ENCODE data around the gene SPATA20. TPM values are rescaled to one million over a fixed set of nuclear protein-coding genes. Genes with fewer than 3 reads are reported as not detected.
A peak's percentile ranks its signal among the peaks of the same experiment; 100 is the strongest.

SPATA20 gene
- total RNA-seq, 1 donor from 2014 or later, result 84.1 TPM

DNA sequence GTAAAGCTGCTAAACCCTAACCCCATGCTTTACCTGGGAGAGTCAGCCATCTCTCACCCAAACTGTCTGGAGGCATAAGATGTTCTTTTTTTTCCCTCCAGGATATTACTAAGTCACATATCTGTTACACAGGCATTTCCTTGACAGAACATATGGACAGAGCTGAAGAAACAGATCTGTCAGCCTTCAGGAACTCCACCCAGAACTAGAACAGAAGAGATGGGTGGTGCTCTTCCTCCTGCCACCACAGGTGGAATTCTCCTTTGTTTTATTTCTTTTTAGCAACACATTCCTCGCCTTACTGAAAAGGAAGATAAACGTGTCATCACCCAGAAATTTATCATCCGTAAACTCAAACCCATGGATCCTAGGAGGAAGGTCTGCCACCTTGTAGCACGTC, 30.0 kb upstream of the SPATA20 start:
- no peak overlapping the region for H3K27ac Mint-ChIP-seq
- TF ChIP-seq, protein P1, sequence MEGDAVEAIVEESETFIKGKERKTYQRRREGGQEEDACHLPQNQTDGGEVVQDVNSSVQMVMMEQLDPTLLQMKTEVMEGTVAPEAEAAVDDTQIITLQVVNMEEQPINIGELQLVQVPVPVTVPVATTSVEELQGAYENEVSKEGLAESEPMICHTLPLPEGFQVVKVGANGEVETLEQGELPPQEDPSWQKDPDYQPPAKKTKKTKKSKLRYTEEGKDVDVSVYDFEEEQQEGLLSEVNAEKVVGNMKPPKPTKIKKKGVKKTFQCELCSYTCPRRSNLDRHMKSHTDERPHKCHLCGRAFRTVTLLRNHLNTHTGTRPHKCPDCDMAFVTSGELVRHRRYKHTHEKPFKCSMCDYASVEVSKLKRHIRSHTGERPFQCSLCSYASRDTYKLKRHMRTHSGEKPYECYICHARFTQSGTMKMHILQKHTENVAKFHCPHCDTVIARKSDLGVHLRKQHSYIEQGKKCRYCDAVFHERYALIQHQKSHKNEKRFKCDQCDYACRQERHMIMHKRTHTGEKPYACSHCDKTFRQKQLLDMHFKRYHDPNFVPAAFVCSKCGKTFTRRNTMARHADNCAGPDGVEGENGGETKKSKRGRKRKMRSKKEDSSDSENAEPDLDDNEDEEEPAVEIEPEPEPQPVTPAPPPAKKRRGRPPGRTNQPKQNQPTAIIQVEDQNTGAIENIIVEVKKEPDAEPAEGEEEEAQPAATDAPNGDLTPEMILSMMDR (IDR thresholded peaks at IDR 0.05; ENCODE audit: unreplicated experiment), result no peak
- DNase-seq (ENCODE audit: low spot score, unreplicated experiment), result no peak
- H3K4me3 Mint-ChIP-seq (ENCODE audit: low read depth), result no peak overlapping the region
- H3K27me3 Mint-ChIP-seq, result peaks cover 8% of the 10 kb centered on the region
- peaks cover 2% of the 10 kb centered on the region for H3K4me1 Mint-ChIP-seq (ENCODE audit: low read depth)
- H3K9me3 Mint-ChIP-seq (ENCODE audit: low read depth), result no peaks in the 10 kb centered on the region
- H3K36me3 Mint-ChIP-seq (ENCODE audit: insufficient read depth), result no peaks in the 10 kb centered on the region

DNA sequence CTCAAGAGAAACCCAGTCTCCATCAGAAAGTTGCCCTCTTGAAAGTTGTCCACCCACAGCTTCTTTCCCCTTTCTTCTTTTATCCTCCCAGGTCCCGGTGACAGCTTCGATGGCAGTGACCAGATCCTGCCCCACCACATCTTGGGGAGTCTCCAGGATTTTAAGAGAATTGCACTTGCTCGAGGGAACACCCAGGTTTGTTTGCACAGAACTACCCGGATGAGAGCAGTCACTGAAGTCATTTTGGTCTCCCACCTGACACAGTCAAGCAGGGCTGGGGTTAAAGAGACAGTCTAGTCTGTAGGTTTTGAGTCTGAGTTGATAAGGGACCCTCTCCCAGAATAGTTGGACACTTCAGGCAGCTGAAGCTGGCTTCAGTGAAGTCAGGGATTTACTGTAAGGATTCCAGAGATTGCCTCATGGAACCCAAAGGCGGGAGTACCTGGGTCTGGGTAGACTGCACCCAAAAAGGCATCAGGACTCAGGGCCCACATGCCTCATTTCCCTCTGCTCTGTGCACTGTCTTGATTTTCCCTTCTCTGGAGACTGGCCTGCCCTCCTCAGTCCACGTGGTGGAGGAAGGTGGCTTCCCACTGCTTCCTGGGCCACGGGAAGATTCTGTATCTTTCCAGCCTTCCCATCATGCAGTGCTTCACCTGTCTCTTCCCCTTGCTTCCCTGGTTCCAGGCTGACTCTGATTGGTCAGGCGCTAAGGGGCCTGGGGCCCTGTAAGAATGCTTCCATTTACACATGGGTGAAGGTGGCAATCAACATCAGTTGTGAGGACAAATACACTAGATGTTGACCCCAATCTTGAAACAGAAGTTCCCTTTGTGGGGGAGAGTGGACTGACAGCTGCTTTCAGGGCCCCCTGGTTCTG, 29.2 kb upstream of the SPATA20 start:
- no peak overlapping the region for H3K4me3 Mint-ChIP-seq (ENCODE audit: low read depth)
- no peak overlapping the region for H3K27ac Mint-ChIP-seq
- no peaks in the 10 kb centered on the region for H3K9me3 Mint-ChIP-seq (ENCODE audit: low read depth)
- peaks cover 4% of the 10 kb centered on the region for H3K4me1 Mint-ChIP-seq (ENCODE audit: low read depth)
- H3K27me3 Mint-ChIP-seq, result peaks cover 8% of the 10 kb centered on the region
- DNase-seq (ENCODE audit: low spot score, unreplicated experiment), result no peak
- no peaks in the 10 kb centered on the region for H3K36me3 Mint-ChIP-seq (ENCODE audit: insufficient read depth)
- TF ChIP-seq, protein P1 (IDR thresholded peaks at IDR 0.05; ENCODE audit: unreplicated experiment), result no peak

DNA sequence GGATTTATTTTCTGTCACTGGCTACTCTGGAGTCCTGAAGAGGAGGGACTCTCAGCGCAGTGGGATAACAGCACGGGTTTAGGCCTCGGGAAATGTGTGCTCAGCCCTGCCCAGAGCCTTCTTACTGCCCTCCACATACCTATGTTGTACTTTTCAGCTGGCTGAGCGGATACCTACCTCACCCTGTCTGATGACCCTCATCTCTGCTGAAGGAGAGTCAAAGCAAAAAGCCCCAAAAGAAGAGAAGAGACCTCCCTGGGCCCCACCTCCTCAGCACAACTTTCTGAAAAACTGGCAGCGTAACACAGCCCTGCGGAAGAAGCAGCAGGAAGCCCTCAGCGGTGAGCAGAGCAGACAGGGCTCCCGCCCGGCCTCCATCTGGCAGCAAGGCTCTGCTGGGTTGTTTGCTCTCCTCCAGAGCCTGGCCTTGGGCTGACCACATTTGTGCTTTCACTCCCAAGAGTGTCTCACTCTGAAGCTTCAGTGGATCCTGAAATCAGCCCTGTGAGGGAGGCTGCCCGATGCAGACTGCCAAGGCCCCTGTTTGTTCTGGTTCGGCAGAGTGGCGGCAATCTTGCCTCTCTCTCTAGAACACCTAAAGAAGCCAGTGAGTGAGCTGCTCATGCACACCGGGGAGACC, 28.5 kb upstream of the SPATA20 start:
- Mint-ChIP-seq H3K36me3 (ENCODE audit: insufficient read depth) (no peaks in the 10 kb centered on the region), H3K9me3 (ENCODE audit: low read depth) (no peaks in the 10 kb centered on the region), H3K4me1 (ENCODE audit: low read depth) (peaks cover 5% of the 10 kb centered on the region), H3K4me3 (ENCODE audit: low read depth) (no peak overlapping the region), H3K27me3 (peaks cover 8% of the 10 kb centered on the region), H3K27ac (peak overlapping the region; percentile 64)
- TF ChIP-seq, protein P1 (IDR thresholded peaks at IDR 0.05; ENCODE audit: unreplicated experiment), result no peak
- no peak for DNase-seq (ENCODE audit: low spot score, unreplicated experiment)

DNA sequence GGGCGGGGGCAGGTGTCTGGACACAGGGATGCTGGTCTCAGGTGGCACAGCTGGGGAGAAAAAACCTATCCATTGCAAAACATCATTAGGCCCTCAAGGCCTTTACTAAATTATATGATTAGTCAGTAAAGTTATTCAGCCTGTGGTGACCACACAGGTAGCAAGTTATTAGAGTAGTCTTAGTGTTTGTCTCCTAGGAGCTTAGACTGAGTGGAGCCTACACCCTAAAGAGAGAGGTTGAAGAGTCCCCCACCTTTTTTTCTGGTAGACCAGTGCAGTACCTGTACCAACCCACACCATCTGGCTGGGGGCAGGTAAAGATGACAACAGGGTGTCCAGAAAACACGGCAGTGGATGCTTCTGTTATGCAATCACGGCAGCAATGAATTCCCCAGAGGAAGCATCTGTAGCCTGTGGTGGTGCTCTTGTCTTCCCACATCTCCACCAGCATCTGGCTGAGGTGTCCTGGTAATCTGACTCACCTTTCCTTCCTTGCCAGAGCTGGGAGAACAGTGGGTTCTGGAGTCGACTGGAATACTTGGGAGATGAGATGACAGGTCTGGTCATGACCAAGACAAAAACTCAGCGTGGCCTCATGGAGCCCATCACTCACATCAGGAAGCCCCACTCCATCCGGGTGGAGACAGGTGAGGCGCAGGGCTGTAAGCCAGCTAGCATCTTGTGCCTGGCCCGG, 27.7 kb upstream of the SPATA20 start:
- H3K27me3 Mint-ChIP-seq, result peaks cover 8% of the 10 kb centered on the region
- no peak overlapping the region for H3K27ac Mint-ChIP-seq
- H3K4me1 Mint-ChIP-seq (ENCODE audit: low read depth), result peaks cover 5% of the 10 kb centered on the region
- H3K36me3 Mint-ChIP-seq (ENCODE audit: insufficient read depth), result no peaks in the 10 kb centered on the region
- DNase-seq (ENCODE audit: low spot score, unreplicated experiment), result no peak
- TF ChIP-seq, protein P1 (IDR thresholded peaks at IDR 0.05; ENCODE audit: unreplicated experiment), result no peak
- no peaks in the 10 kb centered on the region for H3K9me3 Mint-ChIP-seq (ENCODE audit: low read depth)
- no peak overlapping the region for H3K4me3 Mint-ChIP-seq (ENCODE audit: low read depth)

DNA sequence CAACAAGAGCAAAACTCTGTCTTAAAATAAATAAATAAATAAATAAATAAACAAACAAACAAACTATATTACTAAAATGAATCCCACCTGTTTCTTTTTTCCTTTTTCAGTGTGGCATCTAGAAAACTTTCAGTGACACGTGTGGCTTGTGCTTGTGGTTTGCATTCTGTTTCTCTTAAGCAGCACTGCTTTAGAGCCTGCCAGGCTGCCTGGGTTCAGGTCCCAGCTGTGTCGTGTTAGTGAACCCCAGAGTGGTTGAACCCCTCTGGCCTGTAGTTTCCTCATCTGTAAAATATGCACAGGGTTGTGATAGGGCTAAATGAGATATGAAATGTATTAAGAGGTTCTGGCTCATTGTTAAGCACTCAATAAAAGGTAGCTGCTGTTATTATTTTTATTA, 26.5 kb upstream of the SPATA20 start:
- Mint-ChIP-seq H3K4me1 (ENCODE audit: low read depth) (peaks cover 5% of the 10 kb centered on the region), H3K36me3 (ENCODE audit: insufficient read depth) (no peaks in the 10 kb centered on the region), H3K27me3 (peaks cover 3% of the 10 kb centered on the region), H3K9me3 (ENCODE audit: low read depth) (no peaks in the 10 kb centered on the region), H3K27ac (no peak overlapping the region), H3K4me3 (ENCODE audit: low read depth) (no peak overlapping the region)
- DNase-seq (ENCODE audit: low spot score, unreplicated experiment), result no peak
- TF ChIP-seq, protein P1 (IDR thresholded peaks at IDR 0.05; ENCODE audit: unreplicated experiment), result no peak
